Measurements from ENCODE around the gene SLC16A12. TPM values are rescaled to one million over a fixed set of nuclear protein-coding genes. Genes with fewer than 3 reads are reported as not detected.
"Not testable (repeated sequence)": the region's sequence is repeated elsewhere in the genome, so short reads cannot be mapped to it uniquely, and the experiment has no call there.

SLC16A12 gene
- total RNA-seq, 2 donors from 2014 or later, result not detected

GRCh38 chr10:89426230-89426868 lies 109.0 kb downstream of the SLC16A12 start:
- H3K27ac Mint-ChIP-seq, result no peak overlapping the region
- H3K36me3 Mint-ChIP-seq, result no peaks in the 10 kb centered on the region
- H3K4me1 Mint-ChIP-seq (ENCODE audit: low read depth in 2 of 2), result no peaks in the 10 kb centered on the region
- no peak for DNase-seq (ENCODE audit: low spot score)
- peaks cover 4 to 7% of the 10 kb centered on the region in 2 donors for H3K27me3 Mint-ChIP-seq
- H3K4me3 Mint-ChIP-seq, result no peak overlapping the region
- H3K9me3 Mint-ChIP-seq, result no peaks in the 10 kb centered on the region
- no peak for ATAC-seq

DNA sequence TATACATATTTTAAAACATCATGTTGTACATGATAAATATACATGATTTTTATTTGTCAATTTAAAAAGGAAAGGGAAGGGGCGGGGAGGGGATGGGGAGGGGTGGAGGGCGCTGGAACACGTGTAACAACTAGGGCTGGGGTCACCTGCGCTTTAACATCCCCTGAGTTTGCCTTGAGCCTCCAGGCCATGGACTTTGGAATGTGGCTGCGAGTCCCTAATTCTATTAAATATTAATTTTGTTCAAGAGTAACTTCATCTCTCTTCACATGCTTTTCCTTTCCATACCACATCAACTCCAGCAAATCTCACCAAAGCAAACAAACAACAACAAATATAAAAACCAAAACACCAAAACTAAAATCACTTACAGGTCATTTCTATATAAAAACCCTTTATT lies 110.4 kb downstream of the SLC16A12 start:
- H3K4me1 Mint-ChIP-seq (ENCODE audit: low read depth in 2 of 2), result no peaks in the 10 kb centered on the region
- no peak for ATAC-seq

DNA sequence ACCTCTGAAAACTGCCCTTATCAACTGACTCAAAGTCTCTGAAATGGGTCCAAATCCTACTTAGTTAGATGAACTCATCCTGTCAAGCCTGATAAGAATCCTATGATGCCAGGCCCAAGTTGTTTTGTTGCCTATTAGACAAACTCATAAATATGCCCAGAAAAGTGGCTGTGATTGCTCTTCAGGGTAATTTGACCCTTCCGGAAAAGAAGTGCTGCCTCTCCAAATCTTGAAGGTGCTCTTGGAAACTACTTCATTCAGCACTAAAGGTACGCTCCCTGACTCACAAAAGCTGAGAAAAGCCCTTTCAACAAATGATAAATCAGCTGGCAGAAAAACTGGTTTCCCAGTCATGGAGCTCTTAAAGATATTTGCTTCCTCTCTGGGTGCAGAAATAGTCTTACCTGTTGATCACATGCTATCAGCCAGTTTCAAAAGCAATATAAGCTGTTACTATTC lies 114.3 kb downstream of the SLC16A12 start:
- H3K27me3 Mint-ChIP-seq, result no peaks in the 10 kb centered on the region
- no peaks in the 10 kb centered on the region for H3K9me3 Mint-ChIP-seq
- peaks cover 9% of the 10 kb centered on the region for H3K36me3 Mint-ChIP-seq
- H3K27ac Mint-ChIP-seq, result no peak overlapping the region
- ATAC-seq (no peak), DNase-seq (ENCODE audit: low spot score) (no peak)
- peaks cover 14 to 19% of the 10 kb centered on the region in 2 donors for H3K4me1 Mint-ChIP-seq (ENCODE audit: low read depth in 2 of 2)
- H3K4me3 Mint-ChIP-seq, result no peak overlapping the region

More for the DNA sequence above, 110.4 kb downstream of the SLC16A12 start:
- no peaks in the 10 kb centered on the region for H3K9me3 Mint-ChIP-seq
- no peaks in the 10 kb centered on the region for H3K36me3 Mint-ChIP-seq
- peaks cover 4 to 7% of the 10 kb centered on the region in 2 donors for H3K27me3 Mint-ChIP-seq
- H3K27ac Mint-ChIP-seq, result no peak overlapping the region
- no peak for DNase-seq (ENCODE audit: low spot score)
- H3K4me3 Mint-ChIP-seq, result no peak overlapping the region

DNA sequence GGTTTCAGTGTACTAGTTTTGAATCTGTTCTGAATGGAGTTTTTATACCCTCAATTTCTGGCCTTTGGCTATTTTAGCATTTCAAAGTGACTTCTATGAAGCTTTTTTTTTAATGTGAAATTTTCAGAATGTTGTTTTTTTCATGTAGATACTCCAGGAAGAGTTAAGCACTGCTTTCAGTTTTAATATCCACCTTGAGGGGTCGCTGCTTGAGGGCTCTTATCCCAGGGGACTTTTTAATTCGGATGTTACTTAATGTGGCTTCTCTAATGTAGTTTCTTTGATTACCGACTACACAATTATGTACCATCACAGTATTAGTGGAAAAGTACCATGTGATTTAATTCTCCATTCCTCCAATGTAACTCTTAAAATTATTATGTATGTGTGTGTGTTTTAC lies 115.8 kb downstream of the SLC16A12 start:
- H3K4me3 Mint-ChIP-seq, result no peak overlapping the region
- H3K27ac Mint-ChIP-seq, result no peak overlapping the region
- peaks cover 14% of the 10 kb centered on the region for H3K36me3 Mint-ChIP-seq
- H3K4me1 Mint-ChIP-seq (ENCODE audit: low read depth in 2 of 2), result peaks cover 21 to 29% of the 10 kb centered on the region in 2 donors
- DNase-seq (ENCODE audit: low spot score), result no peak
- no peaks in the 10 kb centered on the region for H3K27me3 Mint-ChIP-seq
- ATAC-seq, result no peak
- no peaks in the 10 kb centered on the region for H3K9me3 Mint-ChIP-seq

DNA sequence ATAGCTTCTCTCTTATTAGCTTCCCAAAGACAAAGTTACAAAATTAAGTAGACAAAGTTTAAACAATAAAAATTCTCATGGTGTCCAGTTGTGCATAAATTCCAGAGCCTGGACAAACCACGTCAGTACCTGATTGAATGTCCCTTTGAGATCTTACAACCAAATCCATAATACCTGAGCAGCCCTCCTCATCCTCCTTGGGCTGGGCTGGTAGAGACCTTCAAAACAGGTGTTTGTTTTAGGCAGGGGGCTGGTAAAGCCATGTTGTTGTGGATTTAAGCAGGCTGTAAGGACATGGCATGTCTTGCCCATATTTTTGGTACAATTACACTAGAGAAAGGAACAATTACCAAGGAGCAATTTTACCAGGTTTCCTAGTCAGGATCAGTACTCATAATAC lies 118.9 kb downstream of the SLC16A12 start:
- peaks cover 30 to 34% of the 10 kb centered on the region in 2 donors for H3K4me1 Mint-ChIP-seq (ENCODE audit: low read depth in 2 of 2)
- H3K4me3 Mint-ChIP-seq, result peak overlapping the region; percentile 97
- no peaks in the 10 kb centered on the region for H3K9me3 Mint-ChIP-seq
- H3K27me3 Mint-ChIP-seq, result no peaks in the 10 kb centered on the region
- ATAC-seq (no peak), DNase-seq (ENCODE audit: low spot score) (no peak)
- peaks cover 14% of the 10 kb centered on the region for H3K36me3 Mint-ChIP-seq
- peak overlapping the region; percentile 91 to 96 for H3K27ac Mint-ChIP-seq

DNA sequence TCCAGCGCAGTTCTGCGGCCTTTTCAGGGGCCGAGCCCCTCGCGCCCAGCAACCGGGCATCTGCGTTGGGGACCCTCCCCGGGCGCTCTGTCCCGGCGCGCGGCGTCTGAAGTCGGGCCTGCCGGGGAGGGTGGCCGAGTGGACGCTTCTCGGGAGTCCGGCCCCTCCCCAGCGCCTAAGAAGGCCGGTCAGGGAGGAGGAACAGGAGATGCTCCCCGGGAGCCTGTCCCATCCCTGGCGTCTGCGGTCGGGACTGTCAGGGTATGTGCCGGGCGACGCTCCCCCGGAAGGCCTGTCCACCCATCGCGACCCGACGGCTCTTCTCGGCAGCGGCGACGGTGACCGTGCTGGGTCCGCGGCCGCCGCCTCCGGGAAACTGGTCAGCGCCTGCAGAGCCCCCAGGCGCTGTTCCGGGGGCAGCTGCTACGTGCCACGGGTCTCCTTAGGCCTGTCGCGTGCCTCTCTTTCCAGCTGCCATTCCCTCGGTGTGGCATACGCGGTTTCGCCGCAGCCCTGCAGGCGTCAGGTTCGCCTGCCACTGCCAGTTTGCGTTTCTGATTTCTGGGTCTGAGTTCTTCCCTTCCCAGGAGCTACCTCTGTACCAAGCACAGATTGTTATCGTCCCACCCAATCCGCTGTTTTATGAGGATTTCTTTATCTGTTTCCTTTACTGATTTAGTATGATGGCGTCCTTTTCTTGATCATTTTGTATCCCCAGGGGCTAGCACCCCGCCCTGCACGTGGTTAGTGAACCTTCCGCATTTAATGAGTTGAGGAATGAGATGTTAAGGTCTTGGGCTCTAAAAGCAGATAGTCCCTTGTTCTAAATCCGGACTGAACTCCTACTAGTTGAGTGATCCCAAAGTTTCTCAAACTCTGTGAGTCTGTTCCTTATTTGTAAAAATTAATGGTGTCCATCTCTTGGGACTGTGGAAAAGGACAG lies 120.2 kb downstream of the SLC16A12 start:
- Mint-ChIP-seq H3K36me3 (peaks cover 14% of the 10 kb centered on the region), H3K9me3 (no peaks in the 10 kb centered on the region), H3K27me3 (no peaks in the 10 kb centered on the region), H3K4me3 (peak overlapping the region; percentile 97), H3K4me1 (ENCODE audit: low read depth in 2 of 2) (peaks cover 36 to 40% of the 10 kb centered on the region in 2 donors), H3K27ac (peak overlapping the region; percentile 91 to 96)
- ATAC-seq, result peak; percentile 80 to 83
- peak; percentile 72 for DNase-seq (ENCODE audit: low spot score)

DNA sequence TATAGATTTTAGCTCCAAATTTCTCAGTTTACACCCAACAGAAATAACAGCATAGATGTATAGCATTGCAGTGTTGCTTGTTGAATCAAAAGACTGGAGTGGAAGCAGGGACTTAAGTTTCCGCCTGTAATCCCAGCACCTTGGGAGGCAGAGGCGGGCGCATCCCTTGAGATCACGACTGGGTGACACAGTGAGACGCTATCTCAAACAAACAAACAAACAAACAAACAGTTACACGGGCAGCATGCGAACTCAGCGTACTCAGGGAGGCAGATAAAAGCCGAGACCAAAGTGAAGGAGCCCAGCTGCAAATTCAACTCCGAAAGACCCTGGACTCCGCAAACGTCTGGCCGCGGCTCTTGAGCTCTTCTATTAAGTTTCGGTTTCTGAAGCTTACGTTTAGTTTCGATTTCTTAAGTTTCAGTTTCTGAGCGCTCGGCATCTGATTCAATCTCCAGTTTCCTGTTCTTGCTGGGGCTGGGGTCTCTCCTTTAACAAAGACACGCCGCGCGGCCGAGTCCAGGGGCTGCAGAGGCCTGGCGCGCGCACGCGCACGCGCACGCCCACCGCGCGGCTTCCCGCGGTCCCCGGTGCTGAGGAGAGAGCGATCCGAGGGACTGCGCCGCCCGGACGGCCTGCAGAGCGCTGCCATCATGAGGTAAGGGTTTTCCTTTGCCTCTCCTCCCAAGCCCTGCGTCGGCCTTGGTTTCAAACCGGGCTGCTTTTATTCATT lies 121.1 kb downstream of the SLC16A12 start, which contains the start of gene IFIT5:
Gene IFIT5 (plus strand): TSS at position 423 of the 733 bp plus-strand sequence. CDS start 231 bp downstream, at position 654.
- peak within 1 kb of the TSS; percentile 91 to 96 for H3K27ac Mint-ChIP-seq
- peak; percentile 85 to 90 for ATAC-seq
- no peaks in the 10 kb centered on the region for H3K27me3 Mint-ChIP-seq
- peak within 1 kb of the TSS; percentile 97 for H3K4me3 Mint-ChIP-seq
- H3K4me1 Mint-ChIP-seq (ENCODE audit: low read depth in 2 of 2), result peaks cover 36 to 40% of the 10 kb centered on the region in 2 donors
- no peaks in the 10 kb centered on the region for H3K9me3 Mint-ChIP-seq
- peaks cover 14% of the 10 kb centered on the region for H3K36me3 Mint-ChIP-seq
- peak; percentile 72 for DNase-seq (ENCODE audit: low spot score)

DNA sequence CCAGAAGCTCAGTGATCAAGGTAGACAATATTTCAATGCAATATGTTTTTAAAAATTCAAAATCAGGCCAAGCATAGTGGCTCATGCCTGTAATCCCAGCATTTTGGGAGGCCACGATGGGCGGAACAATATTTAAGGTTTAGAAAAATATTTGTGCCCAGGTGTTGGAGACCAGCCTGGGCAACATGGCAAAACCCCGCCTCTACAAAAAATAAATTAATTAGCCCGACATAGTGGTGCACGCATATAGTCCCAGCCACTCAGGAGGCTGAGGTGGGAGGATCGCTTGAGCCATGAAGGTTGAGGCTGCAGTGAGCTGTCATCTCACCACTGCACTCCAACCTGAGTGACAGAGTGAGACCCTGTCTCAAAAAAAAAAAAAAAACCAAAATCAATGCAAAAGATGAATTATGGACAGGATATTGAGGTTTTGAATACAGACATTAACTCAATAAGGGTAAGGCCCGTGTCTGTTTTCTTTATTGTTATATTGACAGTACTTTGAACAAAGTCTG lies 121.9 kb downstream of the SLC16A12 start:
- Mint-ChIP-seq H3K9me3 (no peaks in the 10 kb centered on the region), H3K36me3 (peaks cover 14% of the 10 kb centered on the region), H3K27ac (peak overlapping the region; percentile 91 to 96), H3K4me1 (ENCODE audit: low read depth in 2 of 2) (peaks cover 36 to 38% of the 10 kb centered on the region in 2 donors), H3K27me3 (no peaks in the 10 kb centered on the region), H3K4me3 (peak overlapping the region; percentile 97)
- ATAC-seq, result no peak
- no peak for DNase-seq (ENCODE audit: low spot score)

GRCh38 chr10:89412276-89412675 lies 123.1 kb downstream of the SLC16A12 start:
- not testable (repeated sequence) for H3K27me3 Mint-ChIP-seq; H3K36me3 Mint-ChIP-seq; DNase-seq (ENCODE audit: low spot score); H3K9me3 Mint-ChIP-seq; ATAC-seq
- peaks cover 30% of the 10 kb centered on the region in 2 donors for H3K4me1 Mint-ChIP-seq (ENCODE audit: low read depth in 2 of 2)
- H3K27ac Mint-ChIP-seq, result peak overlapping the region in 1 of 2 donors; percentile 49
- peak overlapping the region; percentile 15 for H3K4me3 Mint-ChIP-seq

- not testable (repeated sequence) for H3K36me3 Mint-ChIP-seq; H3K27ac Mint-ChIP-seq; H3K4me3 Mint-ChIP-seq; H3K27me3 Mint-ChIP-seq; H3K9me3 Mint-ChIP-seq; ATAC-seq; DNase-seq (ENCODE audit: low spot score)
- peaks cover 22 to 25% of the 10 kb centered on the region in 2 donors for H3K4me1 Mint-ChIP-seq (ENCODE audit: low read depth in 2 of 2)
Measured at GRCh38 chr10:89411135-89411534, 124.3 kb downstream of the SLC16A12 start.

DNA sequence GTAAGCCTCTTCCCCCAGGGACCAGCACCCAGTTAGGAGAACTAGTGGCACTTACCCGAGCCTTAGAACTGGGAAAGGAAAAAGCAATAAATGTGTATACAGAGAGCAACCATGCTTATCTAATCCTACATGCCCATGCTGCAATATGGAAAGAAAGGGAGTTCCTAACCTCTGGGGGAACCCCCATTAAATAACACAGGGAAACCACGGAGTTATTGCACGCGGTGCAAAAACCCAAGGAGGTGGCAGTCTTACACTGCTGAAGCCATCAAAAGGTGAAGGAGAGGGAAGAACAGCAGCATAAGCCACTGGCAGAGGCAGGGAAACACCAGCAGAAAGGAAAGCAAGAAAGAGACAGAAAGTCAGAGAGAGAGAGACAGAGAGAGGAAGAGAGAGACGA lies 124.8 kb downstream of the SLC16A12 start:
- not testable (repeated sequence) for ATAC-seq; DNase-seq (ENCODE audit: low spot score); H3K4me3 Mint-ChIP-seq; H3K36me3 Mint-ChIP-seq; H3K27me3 Mint-ChIP-seq; H3K27ac Mint-ChIP-seq; H3K9me3 Mint-ChIP-seq
- peaks cover 16 to 22% of the 10 kb centered on the region in 2 donors for H3K4me1 Mint-ChIP-seq (ENCODE audit: low read depth in 2 of 2)

- H3K4me1 Mint-ChIP-seq (ENCODE audit: low read depth in 2 of 2), result peaks cover 11 to 17% of the 10 kb centered on the region in 2 donors
- not testable (repeated sequence) for DNase-seq (ENCODE audit: low spot score); H3K27ac Mint-ChIP-seq; H3K27me3 Mint-ChIP-seq; H3K4me3 Mint-ChIP-seq; H3K9me3 Mint-ChIP-seq; H3K36me3 Mint-ChIP-seq; ATAC-seq
Measured at GRCh38 chr10:89409282-89409681, 126.1 kb downstream of the SLC16A12 start.

DNA sequence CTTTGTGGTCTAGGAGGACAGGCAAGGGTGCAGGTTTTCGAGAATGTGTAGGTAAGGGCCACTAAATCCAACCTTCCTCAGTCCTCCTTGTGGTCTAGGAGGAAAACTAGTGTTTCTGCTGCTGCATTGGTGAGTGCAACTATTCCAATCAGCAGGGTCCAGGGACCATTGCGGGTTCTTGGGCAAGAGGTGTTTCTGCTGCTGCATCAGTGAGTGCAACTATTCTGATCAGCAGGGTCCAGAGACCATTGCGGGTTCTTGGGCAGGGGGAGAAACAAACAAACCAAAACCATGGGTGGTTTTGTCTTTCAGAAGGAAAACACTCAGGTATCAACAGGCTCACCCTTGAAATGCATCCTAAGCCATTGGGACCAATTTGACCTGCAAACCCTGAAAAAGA lies 127.6 kb downstream of the SLC16A12 start:
- H3K9me3 Mint-ChIP-seq; H3K36me3 Mint-ChIP-seq; H3K27me3 Mint-ChIP-seq; H3K27ac Mint-ChIP-seq; DNase-seq (ENCODE audit: low spot score); H3K4me3 Mint-ChIP-seq; ATAC-seq: not testable (repeated sequence)
- peaks cover 6 to 15% of the 10 kb centered on the region in 2 donors for H3K4me1 Mint-ChIP-seq (ENCODE audit: low read depth in 2 of 2)

All from natural killer cell treated with Interleukin-12 subunit alpha and Interleukin-12 subunit beta and Interleukin-15 and Interleukin-18, amount 100 ng/mL, for 72 hours (primary cell).